ENCODE results near the gene PRRT3.

DNA sequence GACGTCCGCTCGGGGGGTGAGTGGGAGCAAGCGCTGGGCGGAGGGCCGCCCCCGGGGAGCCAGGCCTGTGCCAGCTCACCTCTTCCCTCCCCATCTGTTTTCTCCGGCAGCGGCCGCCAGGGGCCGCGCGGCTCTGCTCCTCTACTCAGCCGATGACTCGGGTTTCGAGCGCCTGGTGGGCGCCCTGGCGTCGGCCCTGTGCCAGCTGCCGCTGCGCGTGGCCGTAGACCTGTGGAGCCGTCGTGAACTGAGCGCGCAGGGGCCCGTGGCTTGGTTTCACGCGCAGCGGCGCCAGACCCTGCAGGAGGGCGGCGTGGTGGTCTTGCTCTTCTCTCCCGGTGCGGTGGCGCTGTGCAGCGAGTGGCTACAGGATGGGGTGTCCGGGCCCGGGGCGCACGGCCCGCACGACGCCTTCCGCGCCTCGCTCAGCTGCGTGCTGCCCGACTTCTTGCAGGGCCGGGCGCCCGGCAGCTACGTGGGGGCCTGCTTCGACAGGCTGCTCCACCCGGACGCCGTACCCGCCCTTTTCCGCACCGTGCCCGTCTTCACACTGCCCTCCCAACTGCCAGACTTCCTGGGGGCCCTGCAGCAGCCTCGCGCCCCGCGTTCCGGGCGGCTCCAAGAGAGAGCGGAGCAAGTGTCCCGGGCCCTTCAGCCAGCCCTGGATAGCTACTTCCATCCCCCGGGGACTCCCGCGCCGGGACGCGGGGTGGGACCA is 19.2 kb downstream of the PRRT3 start:
- TF ChIP-seq CREB1 (CRISPR knock-in tag; IDR thresholded peaks at IDR 0.05; ENCODE audit: low read depth) (peak; percentile 67), EZH2 (IDR thresholded peaks at IDR 0.05; ENCODE audit: low read depth, unreplicated experiment) (no peak), NANOG (IDR thresholded peaks at IDR 0.05; ENCODE audit: borderline replicate concordance) (no peak), POLR2AphosphoS5 (IDR thresholded peaks at IDR 0.05; ENCODE audit: low read depth) (no peak), EZH2phosphoT487 (IDR thresholded peaks at IDR 0.05; ENCODE audit: unreplicated experiment) (no peak), ZNF114 (CRISPR knock-in tag; IDR thresholded peaks at IDR 0.05) (no peak), JUNB (IDR thresholded peaks at IDR 0.05; ENCODE audit: unreplicated experiment) (no peak), STAT1 (IDR thresholded peaks at IDR 0.05; ENCODE audit: unreplicated experiment) (no peak)
- TF ChIP-seq, protein P1, sequence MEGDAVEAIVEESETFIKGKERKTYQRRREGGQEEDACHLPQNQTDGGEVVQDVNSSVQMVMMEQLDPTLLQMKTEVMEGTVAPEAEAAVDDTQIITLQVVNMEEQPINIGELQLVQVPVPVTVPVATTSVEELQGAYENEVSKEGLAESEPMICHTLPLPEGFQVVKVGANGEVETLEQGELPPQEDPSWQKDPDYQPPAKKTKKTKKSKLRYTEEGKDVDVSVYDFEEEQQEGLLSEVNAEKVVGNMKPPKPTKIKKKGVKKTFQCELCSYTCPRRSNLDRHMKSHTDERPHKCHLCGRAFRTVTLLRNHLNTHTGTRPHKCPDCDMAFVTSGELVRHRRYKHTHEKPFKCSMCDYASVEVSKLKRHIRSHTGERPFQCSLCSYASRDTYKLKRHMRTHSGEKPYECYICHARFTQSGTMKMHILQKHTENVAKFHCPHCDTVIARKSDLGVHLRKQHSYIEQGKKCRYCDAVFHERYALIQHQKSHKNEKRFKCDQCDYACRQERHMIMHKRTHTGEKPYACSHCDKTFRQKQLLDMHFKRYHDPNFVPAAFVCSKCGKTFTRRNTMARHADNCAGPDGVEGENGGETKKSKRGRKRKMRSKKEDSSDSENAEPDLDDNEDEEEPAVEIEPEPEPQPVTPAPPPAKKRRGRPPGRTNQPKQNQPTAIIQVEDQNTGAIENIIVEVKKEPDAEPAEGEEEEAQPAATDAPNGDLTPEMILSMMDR (conservative IDR thresholded peaks at IDR 0.05; ENCODE audit: low read depth in 2 of 2), result peak; percentile 57 to 61
- TF ChIP-seq, protein P2, sequence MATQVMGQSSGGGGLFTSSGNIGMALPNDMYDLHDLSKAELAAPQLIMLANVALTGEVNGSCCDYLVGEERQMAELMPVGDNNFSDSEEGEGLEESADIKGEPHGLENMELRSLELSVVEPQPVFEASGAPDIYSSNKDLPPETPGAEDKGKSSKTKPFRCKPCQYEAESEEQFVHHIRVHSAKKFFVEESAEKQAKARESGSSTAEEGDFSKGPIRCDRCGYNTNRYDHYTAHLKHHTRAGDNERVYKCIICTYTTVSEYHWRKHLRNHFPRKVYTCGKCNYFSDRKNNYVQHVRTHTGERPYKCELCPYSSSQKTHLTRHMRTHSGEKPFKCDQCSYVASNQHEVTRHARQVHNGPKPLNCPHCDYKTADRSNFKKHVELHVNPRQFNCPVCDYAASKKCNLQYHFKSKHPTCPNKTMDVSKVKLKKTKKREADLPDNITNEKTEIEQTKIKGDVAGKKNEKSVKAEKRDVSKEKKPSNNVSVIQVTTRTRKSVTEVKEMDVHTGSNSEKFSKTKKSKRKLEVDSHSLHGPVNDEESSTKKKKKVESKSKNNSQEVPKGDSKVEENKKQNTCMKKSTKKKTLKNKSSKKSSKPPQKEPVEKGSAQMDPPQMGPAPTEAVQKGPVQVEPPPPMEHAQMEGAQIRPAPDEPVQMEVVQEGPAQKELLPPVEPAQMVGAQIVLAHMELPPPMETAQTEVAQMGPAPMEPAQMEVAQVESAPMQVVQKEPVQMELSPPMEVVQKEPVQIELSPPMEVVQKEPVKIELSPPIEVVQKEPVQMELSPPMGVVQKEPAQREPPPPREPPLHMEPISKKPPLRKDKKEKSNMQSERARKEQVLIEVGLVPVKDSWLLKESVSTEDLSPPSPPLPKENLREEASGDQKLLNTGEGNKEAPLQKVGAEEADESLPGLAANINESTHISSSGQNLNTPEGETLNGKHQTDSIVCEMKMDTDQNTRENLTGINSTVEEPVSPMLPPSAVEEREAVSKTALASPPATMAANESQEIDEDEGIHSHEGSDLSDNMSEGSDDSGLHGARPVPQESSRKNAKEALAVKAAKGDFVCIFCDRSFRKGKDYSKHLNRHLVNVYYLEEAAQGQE (IDR thresholded peaks at IDR 0.05; ENCODE audit: unreplicated experiment), result no peak
- TF ChIP-seq, protein P3, sequence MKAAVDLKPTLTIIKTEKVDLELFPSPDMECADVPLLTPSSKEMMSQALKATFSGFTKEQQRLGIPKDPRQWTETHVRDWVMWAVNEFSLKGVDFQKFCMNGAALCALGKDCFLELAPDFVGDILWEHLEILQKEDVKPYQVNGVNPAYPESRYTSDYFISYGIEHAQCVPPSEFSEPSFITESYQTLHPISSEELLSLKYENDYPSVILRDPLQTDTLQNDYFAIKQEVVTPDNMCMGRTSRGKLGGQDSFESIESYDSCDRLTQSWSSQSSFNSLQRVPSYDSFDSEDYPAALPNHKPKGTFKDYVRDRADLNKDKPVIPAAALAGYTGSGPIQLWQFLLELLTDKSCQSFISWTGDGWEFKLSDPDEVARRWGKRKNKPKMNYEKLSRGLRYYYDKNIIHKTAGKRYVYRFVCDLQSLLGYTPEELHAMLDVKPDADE (IDR thresholded peaks at IDR 0.05), result no peak
- TF ChIP-seq, protein P4, sequence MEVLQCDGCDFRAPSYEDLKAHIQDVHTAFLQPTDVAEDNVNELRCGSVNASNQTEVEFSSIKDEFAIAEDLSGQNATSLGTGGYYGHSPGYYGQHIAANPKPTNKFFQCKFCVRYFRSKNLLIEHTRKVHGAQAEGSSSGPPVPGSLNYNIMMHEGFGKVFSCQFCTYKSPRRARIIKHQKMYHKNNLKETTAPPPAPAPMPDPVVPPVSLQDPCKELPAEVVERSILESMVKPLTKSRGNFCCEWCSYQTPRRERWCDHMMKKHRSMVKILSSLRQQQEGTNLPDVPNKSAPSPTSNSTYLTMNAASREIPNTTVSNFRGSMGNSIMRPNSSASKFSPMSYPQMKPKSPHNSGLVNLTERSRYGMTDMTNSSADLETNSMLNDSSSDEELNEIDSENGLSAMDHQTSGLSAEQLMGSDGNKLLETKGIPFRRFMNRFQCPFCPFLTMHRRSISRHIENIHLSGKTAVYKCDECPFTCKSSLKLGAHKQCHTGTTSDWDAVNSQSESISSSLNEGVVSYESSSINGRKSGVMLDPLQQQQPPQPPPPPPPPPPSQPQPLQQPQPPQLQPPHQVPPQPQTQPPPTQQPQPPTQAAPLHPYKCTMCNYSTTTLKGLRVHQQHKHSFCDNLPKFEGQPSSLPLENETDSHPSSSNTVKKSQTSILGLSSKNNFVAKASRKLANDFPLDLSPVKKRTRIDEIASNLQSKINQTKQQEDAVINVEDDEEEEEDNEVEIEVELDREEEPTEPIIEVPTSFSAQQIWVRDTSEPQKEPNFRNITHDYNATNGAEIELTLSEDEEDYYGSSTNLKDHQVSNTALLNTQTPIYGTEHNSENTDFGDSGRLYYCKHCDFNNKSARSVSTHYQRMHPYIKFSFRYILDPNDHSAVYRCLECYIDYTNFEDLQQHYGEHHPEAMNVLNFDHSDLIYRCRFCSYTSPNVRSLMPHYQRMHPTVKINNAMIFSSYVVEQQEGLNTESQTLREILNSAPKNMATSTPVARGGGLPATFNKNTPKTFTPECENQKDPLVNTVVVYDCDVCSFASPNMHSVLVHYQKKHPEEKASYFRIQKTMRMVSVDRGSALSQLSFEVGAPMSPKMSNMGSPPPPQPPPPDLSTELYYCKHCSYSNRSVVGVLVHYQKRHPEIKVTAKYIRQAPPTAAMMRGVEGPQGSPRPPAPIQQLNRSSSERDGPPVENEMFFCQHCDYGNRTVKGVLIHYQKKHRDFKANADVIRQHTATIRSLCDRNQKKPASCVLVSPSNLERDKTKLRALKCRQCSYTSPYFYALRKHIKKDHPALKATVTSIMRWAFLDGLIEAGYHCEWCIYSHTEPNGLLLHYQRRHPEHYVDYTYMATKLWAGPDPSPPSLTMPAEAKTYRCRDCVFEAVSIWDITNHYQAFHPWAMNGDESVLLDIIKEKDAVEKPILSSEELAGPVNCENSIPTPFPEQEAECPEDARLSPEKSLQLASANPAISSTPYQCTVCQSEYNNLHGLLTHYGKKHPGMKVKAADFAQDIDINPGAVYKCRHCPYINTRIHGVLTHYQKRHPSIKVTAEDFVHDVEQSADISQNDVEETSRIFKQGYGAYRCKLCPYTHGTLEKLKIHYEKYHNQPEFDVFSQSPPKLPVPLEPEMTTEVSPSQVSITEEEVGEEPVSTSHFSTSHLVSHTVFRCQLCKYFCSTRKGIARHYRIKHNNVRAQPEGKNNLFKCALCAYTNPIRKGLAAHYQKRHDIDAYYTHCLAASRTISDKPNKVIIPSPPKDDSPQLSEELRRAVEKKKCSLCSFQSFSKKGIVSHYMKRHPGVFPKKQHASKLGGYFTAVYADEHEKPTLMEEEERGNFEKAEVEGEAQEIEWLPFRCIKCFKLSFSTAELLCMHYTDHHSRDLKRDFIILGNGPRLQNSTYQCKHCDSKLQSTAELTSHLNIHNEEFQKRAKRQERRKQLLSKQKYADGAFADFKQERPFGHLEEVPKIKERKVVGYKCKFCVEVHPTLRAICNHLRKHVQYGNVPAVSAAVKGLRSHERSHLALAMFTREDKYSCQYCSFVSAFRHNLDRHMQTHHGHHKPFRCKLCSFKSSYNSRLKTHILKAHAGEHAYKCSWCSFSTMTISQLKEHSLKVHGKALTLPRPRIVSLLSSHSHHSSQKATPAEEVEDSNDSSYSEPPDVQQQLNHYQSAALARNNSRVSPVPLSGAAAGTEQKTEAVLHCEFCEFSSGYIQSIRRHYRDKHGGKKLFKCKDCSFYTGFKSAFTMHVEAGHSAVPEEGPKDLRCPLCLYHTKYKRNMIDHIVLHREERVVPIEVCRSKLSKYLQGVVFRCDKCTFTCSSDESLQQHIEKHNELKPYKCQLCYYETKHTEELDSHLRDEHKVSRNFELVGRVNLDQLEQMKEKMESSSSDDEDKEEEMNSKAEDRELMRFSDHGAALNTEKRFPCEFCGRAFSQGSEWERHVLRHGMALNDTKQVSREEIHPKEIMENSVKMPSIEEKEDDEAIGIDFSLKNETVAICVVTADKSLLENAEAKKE (CRISPR knock-in tag; IDR thresholded peaks at IDR 0.05), result no peak
